HG03135 (cell line): ENCODE measurements around the gene DAD1.
A peak's percentile ranks its signal among the peaks of the same experiment; 100 is the strongest.
"Not testable (repeated sequence)": the region's sequence is repeated elsewhere in the genome, so short reads cannot be mapped to it uniquely, and the experiment has no call there.

ENCODE experiments used
- ATAC-seq: cut with Tn5 transposase; IDR thresholded peaks from one replicate; pipeline ENCODE4 v1.9.1; 2021; ENCODE audit warnings: mild to moderate bottlenecking, moderate library complexity; ENCODE audit not compliant: unreplicated experiment

DAD1 gene

DNA sequence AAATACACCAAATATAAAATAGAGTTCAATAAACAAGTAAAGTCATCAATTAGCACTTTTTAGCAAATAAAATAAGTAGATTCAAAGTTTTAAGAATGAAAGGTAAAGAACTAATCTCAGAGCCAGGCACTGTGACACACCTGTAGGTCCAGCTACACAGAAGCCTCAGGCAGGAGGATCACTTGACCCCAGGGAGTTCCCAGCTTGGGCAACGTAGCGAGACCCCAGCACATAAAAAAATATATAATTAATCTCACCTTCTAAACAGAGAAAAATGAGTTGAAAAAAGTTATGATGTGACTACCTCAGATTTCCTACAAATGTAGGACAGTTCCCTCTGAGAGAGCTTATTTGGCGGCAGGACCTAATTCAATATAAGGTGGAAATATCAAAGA lies 19.3 kb downstream of the DAD1 start:
- ATAC-seq: no peak

DNA sequence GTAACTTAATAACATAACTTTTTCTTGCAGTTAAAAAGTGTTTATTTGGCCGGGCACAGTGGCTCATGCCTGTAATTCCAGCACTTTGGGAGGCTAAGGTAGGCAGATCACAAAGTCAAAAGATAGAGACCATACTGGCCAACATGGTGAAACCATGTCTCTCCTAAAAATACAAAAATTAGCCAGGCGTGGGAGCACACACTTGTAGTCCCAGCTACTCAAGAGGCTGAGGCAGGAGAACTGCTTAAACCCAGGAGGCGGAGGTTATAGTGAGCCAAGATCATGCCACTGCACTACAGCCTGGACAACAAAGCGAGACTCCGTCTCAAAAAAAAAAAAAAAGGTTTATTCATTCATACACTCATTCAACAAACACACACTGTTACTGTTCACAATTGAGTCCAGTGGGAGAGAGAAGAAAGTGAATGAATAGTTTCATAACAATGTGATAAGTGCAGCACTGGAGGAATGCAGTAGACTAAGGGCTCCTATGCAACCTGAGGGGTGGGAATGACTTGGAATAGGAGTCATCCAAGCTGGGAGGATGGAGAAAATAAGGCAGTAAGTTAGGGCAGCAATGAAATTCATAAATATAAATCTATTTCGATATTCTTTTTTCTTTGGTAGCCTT lies 19.8 kb downstream of the DAD1 start:
- no peak for ATAC-seq

GRCh38 chr14:22567437-22567836 lies 21.6 kb downstream of the DAD1 start:
- ATAC-seq: no peak

DNA sequence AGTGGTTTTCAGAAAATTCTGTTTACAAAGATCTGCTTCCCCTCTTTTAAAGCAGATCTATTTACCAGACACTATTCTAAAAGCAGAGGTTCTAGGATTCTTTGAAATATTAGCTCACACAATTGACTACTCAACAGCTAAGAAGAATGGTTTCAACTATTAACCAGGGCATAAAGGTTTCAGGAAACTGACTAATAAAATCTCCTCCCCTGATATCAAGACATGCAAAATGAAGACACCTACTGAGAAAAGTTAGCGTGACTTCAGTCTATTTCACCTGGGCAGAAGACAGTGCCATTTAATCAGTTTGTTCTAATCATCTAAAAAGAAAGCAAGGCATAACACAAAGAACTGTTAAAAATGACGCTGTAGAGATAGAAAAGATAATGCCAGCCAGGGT lies 22.2 kb downstream of the DAD1 start:
- no peak for ATAC-seq

GRCh38 chr14:22566266-22566665 lies 22.8 kb downstream of the DAD1 start:
- not testable (repeated sequence) for ATAC-seq

GRCh38 chr14:22565391-22565945 lies 23.6 kb downstream of the DAD1 start:
- ATAC-seq: peak; percentile 38

- ATAC-seq: no peak
Observed at GRCh38 chr14:22564463-22564862, 24.6 kb downstream of the DAD1 start.

- ATAC-seq: no peak
Observed at GRCh38 chr14:22563987-22564386, 25.0 kb downstream of the DAD1 start.

DNA sequence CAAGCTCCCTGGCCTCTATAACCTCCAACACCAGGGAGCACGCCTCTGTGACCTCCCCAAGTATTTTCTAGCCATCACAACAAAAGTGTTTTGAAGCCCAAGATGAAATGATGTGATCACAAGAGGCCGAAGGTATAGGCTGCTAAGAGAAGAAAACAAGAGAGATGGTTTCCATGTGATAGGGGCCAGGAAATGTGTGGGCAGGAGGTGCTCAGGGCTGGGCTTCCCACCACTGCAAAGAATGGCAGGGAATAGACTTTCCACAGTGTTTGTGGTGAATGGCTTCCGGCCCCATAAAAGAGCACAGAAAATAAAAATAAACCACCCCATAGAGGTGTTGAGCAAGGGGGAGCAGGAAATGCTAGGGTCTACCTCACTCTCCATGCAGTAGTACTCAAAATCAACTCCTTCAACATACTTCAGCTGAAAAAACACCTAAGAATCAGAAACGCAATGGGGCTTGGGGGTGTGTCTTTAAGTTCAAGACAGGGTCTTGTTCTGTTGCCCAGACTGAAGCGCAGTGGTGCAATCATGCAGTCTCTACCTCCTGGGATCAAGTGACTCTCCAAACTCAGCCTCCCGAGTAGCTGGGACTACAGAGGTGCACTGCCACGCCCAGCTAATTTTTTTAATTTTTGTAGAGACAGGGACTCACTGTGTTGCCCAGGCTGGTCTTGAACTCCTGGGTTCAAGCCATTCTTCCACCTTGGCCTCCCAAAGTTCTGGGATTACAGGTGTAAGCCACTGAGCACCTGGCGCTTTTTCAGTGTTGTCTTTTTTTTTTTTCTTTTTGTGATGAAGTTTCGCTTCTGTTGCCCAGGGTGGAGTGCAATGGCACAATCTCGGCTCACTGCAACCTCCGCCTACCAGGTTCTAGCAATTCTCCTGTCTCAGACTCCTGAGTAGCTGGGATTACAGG lies 27.1 kb downstream of the DAD1 start:
- ATAC-seq: no peak

DNA sequence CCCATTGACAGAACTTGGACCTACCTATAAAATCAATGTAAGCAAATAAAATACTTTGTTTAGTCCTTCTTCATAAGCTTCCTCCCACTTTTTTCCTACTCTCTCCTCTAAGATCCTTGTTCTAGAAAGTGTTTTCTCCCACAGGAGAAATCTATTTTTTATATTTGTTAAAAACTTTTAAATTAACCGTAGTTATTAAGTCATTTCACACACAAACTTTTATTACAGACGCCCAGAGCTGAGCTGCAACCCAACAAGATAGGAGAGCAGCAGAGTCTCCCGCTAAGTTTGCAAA lies 27.7 kb downstream of the DAD1 start:
- ATAC-seq: no peak

- no peak for ATAC-seq
Observed at GRCh38 chr14:22560662-22561365, 28.2 kb downstream of the DAD1 start.

DNA sequence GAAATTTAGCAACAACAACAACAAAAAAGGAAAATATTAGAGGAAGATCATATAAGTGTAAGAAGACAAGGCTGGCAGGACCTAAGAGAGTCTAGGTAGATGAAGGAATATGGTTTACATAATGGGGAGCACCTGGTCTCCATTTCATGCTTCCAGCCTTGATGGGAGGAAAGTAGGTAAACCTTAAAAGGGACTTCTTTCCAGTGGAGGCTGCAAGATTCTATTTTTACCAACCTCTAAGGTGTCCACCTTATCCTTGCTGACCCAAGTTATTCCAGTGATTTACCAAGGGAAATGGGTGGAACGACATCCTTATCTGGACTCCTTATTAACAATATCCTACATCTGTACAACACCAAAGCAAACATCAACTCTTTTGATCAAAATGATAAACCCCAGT lies 30.0 kb downstream of the DAD1 start:
- no peak for ATAC-seq

DNA sequence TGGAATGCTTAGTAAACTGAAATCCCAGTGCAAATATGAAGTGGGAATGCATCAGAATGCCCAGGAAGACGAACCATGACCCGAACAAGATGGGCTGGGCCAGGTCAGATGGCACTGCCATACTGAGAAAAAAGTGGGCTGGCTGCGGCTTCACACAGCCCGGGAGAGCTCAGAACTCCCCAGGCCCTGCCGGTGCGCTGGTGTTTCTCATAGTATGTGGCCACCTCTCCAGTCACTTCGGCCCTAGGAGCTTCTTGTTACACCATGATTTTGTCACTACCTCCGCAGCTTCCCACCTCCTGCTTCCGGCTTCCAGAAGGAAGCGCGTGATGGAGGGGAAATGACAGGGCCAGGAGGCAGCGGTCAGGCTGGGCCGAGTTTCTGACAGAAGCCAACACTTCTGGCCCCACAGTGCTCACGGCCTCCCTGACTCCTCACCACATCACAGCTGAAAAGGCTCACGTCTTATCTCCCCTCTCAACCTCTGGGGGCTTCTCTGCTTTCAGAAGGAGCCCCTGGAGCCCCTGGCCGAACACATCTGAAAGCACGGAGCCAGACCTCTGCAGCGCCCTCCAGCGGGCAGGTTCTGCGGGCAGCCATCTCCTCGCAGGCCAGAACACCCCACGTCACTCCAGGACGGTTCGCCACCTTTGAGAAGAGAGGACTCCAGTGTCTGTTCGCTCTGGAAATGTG lies 30.7 kb downstream of the DAD1 start:
- no peak for ATAC-seq

- ATAC-seq: no peak
Observed at GRCh38 chr14:22557846-22558220, 31.2 kb downstream of the DAD1 start.

DNA sequence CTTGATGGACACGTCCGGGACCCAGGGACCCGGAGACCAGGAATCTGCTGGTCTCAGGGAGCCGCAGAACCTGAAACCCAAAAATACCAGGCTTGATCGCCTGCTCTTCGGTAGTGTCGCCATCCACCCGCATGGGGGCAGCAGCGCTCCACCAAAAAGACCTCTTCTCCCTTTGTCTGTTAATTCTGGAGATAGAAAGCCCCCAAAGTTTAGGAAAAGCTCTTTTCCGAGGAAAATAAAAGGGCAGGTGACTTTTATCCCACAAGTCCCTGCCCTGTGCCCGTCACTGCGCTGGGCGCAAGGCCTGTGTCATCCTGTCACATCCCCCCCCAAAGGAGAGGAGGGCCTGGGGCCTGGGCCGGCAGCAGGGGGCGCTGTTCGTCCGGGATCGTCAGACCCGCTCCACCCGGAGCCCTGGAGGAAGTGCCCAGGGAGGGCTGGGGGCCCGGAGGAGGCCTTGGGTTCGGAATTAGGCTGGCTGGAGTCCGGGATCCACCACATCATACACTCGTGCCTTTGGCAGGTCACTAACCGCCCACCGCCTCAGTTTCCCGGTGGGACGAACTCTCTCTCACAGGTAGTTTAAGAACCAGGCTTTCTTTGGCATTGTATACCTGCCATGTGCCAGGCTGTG lies 31.9 kb downstream of the DAD1 start:
- ATAC-seq: peak; percentile 25

DNA sequence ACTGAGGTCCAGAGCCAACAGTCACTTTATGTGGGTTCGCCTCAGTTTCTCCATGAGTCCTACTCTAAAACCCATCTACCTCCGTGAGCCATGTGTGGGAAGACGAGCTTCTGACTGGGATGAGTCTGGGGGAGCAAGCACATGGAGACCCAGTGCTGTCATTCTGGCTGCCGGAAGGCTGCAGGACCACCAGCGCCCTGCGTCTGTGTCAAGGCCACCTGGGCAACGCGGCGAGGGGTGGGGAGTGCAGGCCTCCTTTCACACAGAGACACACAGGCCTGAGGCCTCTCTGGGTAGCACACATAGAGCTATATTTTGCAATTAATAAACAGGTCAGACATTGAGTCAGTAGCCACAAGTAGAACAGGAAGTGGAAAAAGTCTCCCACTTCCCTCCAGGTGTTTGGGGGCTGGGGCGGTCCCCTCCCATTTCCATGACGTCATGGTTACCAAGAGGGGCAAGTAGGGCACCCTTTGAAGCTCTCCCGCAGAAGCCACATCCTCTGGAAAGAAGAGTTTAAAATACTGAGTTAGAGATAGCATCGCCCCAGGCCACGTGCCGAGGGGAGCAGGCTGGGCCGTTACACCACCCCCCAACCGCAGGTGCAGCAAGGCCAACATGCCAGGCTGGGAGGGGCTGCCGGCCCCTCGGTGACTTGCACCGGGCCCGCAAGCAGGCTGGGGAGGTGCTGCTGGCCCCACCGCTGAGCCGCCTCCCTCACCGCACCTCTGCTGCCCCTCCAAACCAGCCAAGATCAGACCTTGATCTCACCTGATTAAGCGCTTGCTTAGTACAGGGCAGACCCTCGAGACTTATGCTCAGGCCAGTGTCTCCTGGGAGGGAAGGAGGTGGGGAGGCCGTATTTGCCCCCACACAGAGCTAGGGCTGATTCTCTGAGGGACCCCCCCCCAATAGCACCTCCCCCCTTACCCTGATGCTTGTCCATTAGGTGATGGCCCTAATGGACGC lies 32.7 kb downstream of the DAD1 start:
- ATAC-seq: peak; percentile 68

DNA sequence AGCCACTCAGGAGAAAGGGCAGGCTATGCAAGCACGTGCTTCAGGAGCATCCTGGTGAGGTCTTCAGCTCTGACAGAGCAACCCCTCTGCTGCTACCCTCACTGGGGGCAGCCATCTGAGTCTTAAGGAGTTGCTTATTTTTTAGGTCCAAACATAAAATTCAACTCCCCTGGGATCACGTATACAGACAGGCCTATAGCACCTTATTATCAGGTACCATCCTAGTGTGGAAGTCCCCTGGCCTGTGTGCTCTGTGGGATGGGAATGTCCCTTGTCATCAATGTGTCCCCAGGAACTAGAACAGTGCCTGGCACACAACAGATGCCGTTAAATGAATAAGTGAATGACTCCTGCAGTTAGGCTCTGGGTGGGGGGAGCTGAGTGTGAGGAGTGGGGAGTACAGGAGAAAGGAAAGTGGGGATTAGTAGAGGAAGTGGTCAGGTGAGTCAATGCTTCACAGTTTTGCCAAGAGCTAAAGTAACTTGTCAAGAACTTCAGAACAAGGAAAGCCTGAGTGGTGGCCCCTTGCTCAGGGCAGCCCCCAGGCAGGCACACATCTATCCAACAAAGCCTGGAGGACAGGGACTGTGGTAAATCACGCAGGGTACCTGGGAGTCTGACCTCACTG lies 33.5 kb downstream of the DAD1 start:
- ATAC-seq: peak; percentile 7

GRCh38 chr14:22554498-22555383 lies 34.3 kb downstream of the DAD1 start:
- ATAC-seq: no peak
